Osteocyte (in vitro differentiated cells): ENCODE results near the gene DDR2. TPM values are rescaled to one million over a fixed set of nuclear protein-coding genes. Genes with fewer than 3 reads are reported as not detected.
"Not testable (repeated sequence)": the region's sequence is repeated elsewhere in the genome, so short reads cannot be mapped to it uniquely, and the experiment has no call there.

Experiments used
- DNase-seq: peaks from one replicate; pipeline ENCODE4 v3.0.0; 2021; ENCODE audit warnings: mixed read lengths; ENCODE audit not compliant: unreplicated experiment; ENCODE audit errors: extremely low spot score
- H3K27ac Mint-ChIP-seq: one replicate; pipeline ENCODE4 v1.8.0; 2021; ENCODE audit warnings: mild to moderate bottlenecking, mixed read lengths; ENCODE audit not compliant: unreplicated experiment
- H3K27me3 Mint-ChIP-seq: one replicate; pipeline ENCODE4 v1.8.0; 2021; ENCODE audit warnings: mixed read lengths; ENCODE audit not compliant: unreplicated experiment
- H3K36me3 Mint-ChIP-seq: one replicate; pipeline ENCODE4 v1.8.0; 2021; ENCODE audit warnings: mixed read lengths; ENCODE audit not compliant: unreplicated experiment
- H3K4me1 Mint-ChIP-seq: one replicate; pipeline ENCODE4 v1.8.0; 2021; ENCODE audit warnings: mixed read lengths; ENCODE audit not compliant: unreplicated experiment
- H3K4me3 Mint-ChIP-seq: one replicate; pipeline ENCODE4 v1.8.0; 2021; ENCODE audit warnings: mild to moderate bottlenecking, moderate library complexity, mixed read lengths; ENCODE audit not compliant: unreplicated experiment
- H3K9me3 Mint-ChIP-seq: one replicate; pipeline ENCODE4 v1.8.0; 2021; ENCODE audit warnings: mixed read lengths; ENCODE audit not compliant: unreplicated experiment
- CTCF ChIP-seq: fragments of 200-600 bp; sonication (generic); IDR thresholded peaks from 2 replicates; pipeline ENCODE4 v1.5.0; 2021; ENCODE audit warnings: antibody characterized with exemption, mild to moderate bottlenecking, moderate library complexity
- total RNA-seq: library from RNA; stranded (reverse); gene quantifications from 2 replicates; pipeline ENCODE4 v1.2.1, GENCODE V29; 2021

DDR2 gene
- total RNA-seq, 1 donor from 2014 or later = 173 TPM

DNA sequence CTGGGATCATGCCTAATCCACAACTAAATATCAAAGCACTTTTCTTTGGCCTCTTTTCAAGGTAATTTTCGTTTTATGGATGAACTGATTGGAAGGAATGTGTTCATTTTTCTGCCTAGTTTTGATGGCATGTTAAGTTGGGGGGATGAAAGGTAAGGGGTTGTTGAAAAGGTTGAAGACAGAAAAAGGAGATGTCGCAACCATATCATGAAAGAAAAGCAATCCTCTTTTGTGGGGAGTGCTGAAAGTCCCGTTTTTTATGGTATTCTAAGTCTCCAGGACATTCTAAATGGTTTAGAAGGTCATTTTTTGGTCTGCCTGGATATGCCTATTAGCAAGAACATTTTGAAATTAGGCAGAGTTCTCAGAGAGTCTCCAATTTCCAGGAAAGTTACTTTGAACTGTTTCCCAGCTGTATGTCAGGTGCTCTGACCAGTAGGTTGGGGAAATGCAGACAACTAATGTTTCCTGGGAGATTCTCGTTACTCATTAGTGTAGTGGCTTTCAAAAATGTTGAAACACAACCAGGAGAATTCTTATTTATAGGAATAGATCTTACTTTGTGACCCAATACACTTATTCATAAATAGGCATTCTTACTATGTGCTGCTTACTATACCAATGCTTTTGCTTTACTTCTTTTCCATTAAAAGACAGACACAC lies 164.5 kb downstream of the DDR2 start:
- not testable (repeated sequence) for H3K27me3 Mint-ChIP-seq, H3K4me3 Mint-ChIP-seq, DNase-seq, H3K27ac Mint-ChIP-seq, H3K9me3 Mint-ChIP-seq, H3K4me1 Mint-ChIP-seq
- peaks cover 12% of the 10 kb centered on the region for H3K36me3 Mint-ChIP-seq

- not testable (repeated sequence) for H3K27ac Mint-ChIP-seq, DNase-seq, H3K4me1 Mint-ChIP-seq, H3K9me3 Mint-ChIP-seq, H3K27me3 Mint-ChIP-seq, H3K4me3 Mint-ChIP-seq
- peak; percentile 70 for TF ChIP-seq CTCF
- peaks cover 12% of the 10 kb centered on the region for H3K36me3 Mint-ChIP-seq
Observed at GRCh38 chr1:162799995-162800830, 167.9 kb downstream of the DDR2 start.

DNA sequence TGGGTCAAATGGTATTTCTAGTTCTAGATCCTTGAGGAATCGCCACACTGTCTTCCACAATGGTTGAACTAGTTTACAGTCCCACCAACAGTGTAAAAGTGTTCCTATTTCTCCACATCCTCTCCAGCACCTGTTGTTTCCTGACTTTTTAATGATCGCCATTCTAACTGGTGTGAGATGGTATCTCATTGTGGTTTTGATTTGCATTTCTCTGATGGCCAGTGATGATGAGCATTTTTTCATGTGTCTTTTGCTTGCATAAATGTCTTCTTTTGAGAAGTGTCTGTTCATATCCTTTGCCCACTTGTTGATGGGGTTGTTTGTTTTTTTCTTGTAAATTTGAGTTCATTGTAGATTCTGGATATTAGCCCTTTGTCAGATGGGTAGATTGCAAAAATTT lies 175.2 kb downstream of the DDR2 start:
- DNase-seq, H3K4me1 Mint-ChIP-seq, H3K9me3 Mint-ChIP-seq, H3K27me3 Mint-ChIP-seq, H3K27ac Mint-ChIP-seq, H3K4me3 Mint-ChIP-seq: not testable (repeated sequence)
- H3K36me3 Mint-ChIP-seq = peaks cover 17% of the 10 kb centered on the region

DNA sequence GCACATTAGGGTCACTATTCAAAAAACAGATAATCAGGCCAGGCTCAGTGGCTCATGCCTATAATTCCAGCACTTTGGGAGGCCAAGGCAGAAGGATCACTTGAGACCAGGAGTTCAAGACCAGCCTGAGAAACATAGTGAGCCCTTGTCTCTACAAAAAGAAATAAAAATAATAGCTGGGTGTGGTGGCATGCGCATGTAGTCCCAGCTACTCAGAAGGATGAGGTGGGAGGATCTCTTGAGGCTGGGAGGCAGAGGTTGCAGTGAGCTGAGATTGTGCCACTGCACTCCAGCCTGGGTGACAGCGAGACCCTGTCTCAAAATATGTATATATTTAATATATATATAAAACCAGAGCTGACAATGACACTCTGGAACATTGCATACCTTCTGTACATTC lies 180.1 kb downstream of the DDR2 start:
- not testable (repeated sequence) for H3K4me3 Mint-ChIP-seq, H3K27ac Mint-ChIP-seq, H3K4me1 Mint-ChIP-seq, H3K9me3 Mint-ChIP-seq, DNase-seq, H3K27me3 Mint-ChIP-seq
- peaks cover 12% of the 10 kb centered on the region for H3K36me3 Mint-ChIP-seq

DNA sequence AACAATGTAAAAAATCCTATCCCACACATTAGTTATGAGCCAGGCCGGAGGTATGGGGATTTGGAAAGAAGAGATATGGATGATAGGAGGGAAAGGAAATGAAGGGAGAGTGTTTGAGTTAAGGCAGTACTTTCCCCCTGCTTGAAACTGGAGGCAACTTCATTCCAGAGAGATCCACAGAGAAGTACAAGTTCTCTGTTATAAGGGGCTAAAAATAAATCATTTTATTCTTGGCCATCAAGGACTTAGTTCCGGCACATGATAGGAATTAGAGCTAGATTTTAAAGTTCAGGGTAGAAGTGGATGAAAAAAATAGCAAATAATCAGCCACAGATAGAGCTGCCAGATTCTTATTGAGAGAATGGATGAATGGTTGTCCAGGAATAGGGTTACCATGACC lies 185.9 kb downstream of the DDR2 start:
- H3K4me3 Mint-ChIP-seq, DNase-seq, H3K9me3 Mint-ChIP-seq, H3K4me1 Mint-ChIP-seq, H3K27ac Mint-ChIP-seq, H3K27me3 Mint-ChIP-seq, H3K36me3 Mint-ChIP-seq: not testable (repeated sequence)

- not testable (repeated sequence) for H3K4me1 Mint-ChIP-seq, H3K36me3 Mint-ChIP-seq, H3K9me3 Mint-ChIP-seq, H3K4me3 Mint-ChIP-seq, DNase-seq, H3K27me3 Mint-ChIP-seq, H3K27ac Mint-ChIP-seq
Observed at GRCh38 chr1:162818666-162819065, 186.4 kb downstream of the DDR2 start.

DNA sequence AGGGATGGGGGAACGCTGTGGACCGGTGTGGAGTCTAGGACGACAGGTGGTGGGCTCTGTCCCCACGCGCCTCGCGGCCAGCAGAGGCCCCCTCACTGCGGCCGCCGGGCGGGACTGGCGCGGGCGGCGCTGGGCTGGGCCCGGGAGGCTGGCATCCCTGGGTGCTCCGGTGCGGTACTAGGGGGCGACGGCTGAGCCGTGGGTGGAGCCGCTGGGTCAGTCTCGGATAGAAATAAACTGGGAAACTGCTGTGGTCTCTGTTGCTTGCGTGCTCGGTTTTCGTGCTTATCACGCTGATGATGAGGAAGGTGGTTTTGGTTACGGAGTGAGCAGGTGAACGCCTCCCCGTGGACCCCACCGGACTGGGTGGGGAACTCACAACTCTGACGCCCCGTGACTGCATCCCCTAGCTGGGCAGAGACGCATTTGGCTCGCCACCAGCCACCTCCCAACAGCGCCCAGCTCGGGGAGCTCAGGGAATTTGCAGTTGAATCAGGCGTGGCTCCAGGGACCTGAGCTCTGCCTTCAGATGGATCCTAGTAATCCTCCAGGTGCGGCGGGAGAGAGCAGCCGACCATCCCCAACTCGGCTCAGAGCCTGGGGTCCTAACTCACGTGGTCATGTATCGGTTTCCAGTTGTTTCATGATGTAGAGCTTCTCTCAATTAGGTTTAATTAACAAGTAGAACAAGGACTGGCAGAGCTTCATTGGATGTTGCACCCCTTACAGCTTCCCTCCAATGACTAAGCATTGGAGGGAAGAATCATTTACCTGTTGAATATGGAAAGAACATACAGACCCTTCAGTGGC lies 190.3 kb downstream of the DDR2 start:
- H3K4me3 Mint-ChIP-seq = peak overlapping the region; percentile 72
- peaks cover 6% of the 10 kb centered on the region for H3K27me3 Mint-ChIP-seq
- H3K27ac Mint-ChIP-seq = peak overlapping the region; percentile 14
- peak; percentile 83 for DNase-seq
- H3K4me1 Mint-ChIP-seq = peaks cover 9% of the 10 kb centered on the region
- H3K36me3 Mint-ChIP-seq = no peaks in the 10 kb centered on the region
- peaks cover 3% of the 10 kb centered on the region for H3K9me3 Mint-ChIP-seq
- no peak for TF ChIP-seq CTCF
